Osteoblast (primary cell): Measurements from ENCODE around the gene ADAMTS2. TPM values are rescaled to one million over a fixed set of nuclear protein-coding genes. Genes with fewer than 3 reads are reported as not detected.
A peak's percentile ranks its signal among the peaks of the same experiment; 100 is the strongest.

Source experiments
- DNase-seq: peaks from one replicate; pipeline ENCODE4 v3.0.0; 2011; ENCODE audit warnings: low spot score, mixed read lengths; ENCODE audit not compliant: insufficient read length; ENCODE audit errors: missing footprints
- H2AFZ ChIP-seq: 2 replicates; pipeline ENCODE4 v1.6.0; 2011; ENCODE audit warnings: mild to moderate bottlenecking, low read length
- H3K27ac ChIP-seq: 2 replicates; pipeline ENCODE4 v1.5.1; 2011; ENCODE audit warnings: mild to moderate bottlenecking, low read depth, low read length, moderate library complexity
- H3K27me3 ChIP-seq: 2 replicates; pipeline ENCODE4 v1.6.0; 2012; ENCODE audit warnings: mild to moderate bottlenecking, control low read depth, inconsistent platforms, low read length, moderate library complexity; ENCODE audit not compliant: insufficient read depth
- H3K36me3 ChIP-seq: 2 replicates; pipeline ENCODE4 v1.5.1; 2011; ENCODE audit warnings: mild to moderate bottlenecking, low read length, control low read depth, moderate library complexity; ENCODE audit not compliant: insufficient read depth
- H3K4me1 ChIP-seq: 2 replicates; pipeline ENCODE4 v1.5.1; 2011; ENCODE audit warnings: mild to moderate bottlenecking, low read length, control low read depth, moderate library complexity; ENCODE audit not compliant: insufficient read depth
- H3K4me2 ChIP-seq: 2 replicates; pipeline ENCODE4 v1.6.0; 2011; ENCODE audit warnings: mild to moderate bottlenecking, low read length; ENCODE audit not compliant: insufficient read depth
- H3K4me3 ChIP-seq: fragments of 200-600 bp; sonication (generic); 3 replicates; pipeline ENCODE4 v1.5.1; 2012; ENCODE audit warnings: mild to moderate bottlenecking, low read length, inconsistent platforms; ENCODE audit not compliant: insufficient read depth
- H3K79me2 ChIP-seq: 2 replicates; pipeline ENCODE4 v1.6.0; 2012; ENCODE audit warnings: mild to moderate bottlenecking, low read length, control low read depth, inconsistent platforms; ENCODE audit not compliant: insufficient read depth
- H3K9me3 ChIP-seq: 2 replicates; pipeline ENCODE4 v1.5.1; 2011; ENCODE audit warnings: low read depth, low read length, control low read depth
- H4K20me1 ChIP-seq: 2 replicates; pipeline ENCODE4 v1.6.0; 2012; ENCODE audit warnings: mild to moderate bottlenecking, low read length, control low read depth; ENCODE audit not compliant: insufficient read depth
- total RNA-seq: library from RNA; depleted of rRNA; stranded (reverse); fragments of >200 nt; gene quantifications from 2 replicates; pipeline ENCODE4 v1.2.3, GENCODE V29; 2012
- TF ChIP-seq, protein P1 (sequence below): IDR thresholded peaks from 2 replicates; pipeline ENCODE4 v1.5.1; 2011; ENCODE audit warnings: mild to moderate bottlenecking, low read depth, low read length, moderate library complexity; ENCODE audit errors: extremely low read depth

The ADAMTS2 gene
- total RNA-seq, 1 donor, result 144 TPM

DNA sequence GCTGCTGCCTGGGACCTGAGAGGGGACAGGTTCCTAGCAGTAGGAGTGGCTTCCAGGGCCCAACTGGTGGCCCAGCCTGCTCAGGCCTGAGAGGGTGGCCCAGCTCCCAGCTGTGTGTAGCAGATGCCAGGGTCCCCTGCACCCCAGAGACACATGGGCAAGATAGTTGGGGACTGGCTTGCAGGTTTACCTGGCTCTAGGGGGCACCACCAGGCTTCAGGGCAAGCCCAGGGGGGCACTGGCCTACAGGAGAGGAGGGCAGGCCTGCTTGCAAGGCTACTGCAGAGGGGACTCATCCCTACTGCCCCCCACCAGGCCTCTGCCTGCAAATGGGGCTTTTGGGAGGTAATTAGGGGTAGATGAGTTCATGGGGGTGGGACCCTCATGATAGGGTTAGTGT is 161.8 kb downstream of the ADAMTS2 start:
- Histone ChIP-seq H3K27me3 (no peaks in the 10 kb centered on the region), H3K9me3 (no peaks in the 10 kb centered on the region), H3K79me2 (peaks cover 26% of the 10 kb centered on the region), H3K27ac (no peak overlapping the region), H3K4me1 (no peaks in the 10 kb centered on the region), H3K4me3 (no peak overlapping the region), H4K20me1 (peaks cover 20% of the 10 kb centered on the region), H3K36me3 (peaks cover 32% of the 10 kb centered on the region), H2AFZ (no peak overlapping the region), H3K4me2 (no peak overlapping the region)
- TF ChIP-seq, protein P1, sequence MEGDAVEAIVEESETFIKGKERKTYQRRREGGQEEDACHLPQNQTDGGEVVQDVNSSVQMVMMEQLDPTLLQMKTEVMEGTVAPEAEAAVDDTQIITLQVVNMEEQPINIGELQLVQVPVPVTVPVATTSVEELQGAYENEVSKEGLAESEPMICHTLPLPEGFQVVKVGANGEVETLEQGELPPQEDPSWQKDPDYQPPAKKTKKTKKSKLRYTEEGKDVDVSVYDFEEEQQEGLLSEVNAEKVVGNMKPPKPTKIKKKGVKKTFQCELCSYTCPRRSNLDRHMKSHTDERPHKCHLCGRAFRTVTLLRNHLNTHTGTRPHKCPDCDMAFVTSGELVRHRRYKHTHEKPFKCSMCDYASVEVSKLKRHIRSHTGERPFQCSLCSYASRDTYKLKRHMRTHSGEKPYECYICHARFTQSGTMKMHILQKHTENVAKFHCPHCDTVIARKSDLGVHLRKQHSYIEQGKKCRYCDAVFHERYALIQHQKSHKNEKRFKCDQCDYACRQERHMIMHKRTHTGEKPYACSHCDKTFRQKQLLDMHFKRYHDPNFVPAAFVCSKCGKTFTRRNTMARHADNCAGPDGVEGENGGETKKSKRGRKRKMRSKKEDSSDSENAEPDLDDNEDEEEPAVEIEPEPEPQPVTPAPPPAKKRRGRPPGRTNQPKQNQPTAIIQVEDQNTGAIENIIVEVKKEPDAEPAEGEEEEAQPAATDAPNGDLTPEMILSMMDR, result no peak
- DNase-seq, result peak; percentile 26

DNA sequence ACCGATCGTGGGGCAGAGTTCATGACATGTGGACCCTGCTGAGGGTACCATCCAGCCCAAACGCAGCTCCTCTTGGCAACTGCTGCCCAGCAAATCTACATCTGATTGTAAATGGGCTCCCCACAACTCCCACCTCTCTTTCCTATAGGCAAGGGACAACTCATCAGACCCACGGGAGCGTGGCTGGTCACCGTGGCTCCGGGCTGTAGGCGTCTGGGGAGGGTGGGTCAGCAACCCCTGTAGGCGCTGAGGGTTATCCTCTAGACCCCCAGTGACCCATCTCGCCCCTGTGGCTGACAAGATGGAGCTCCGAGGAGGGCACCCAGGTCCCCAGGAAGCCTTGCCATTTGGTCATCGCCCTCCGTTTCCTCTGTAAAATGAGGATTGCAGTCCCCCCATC is 162.7 kb downstream of the ADAMTS2 start:
- Histone ChIP-seq H3K4me3 (no peak overlapping the region), H2AFZ (no peak overlapping the region), H3K27ac (no peak overlapping the region), H4K20me1 (peaks cover 22% of the 10 kb centered on the region), H3K79me2 (peaks cover 26% of the 10 kb centered on the region), H3K36me3 (peaks cover 32% of the 10 kb centered on the region), H3K4me2 (no peak overlapping the region), H3K27me3 (no peaks in the 10 kb centered on the region), H3K9me3 (no peaks in the 10 kb centered on the region), H3K4me1 (no peaks in the 10 kb centered on the region)
- peak; percentile 41 for DNase-seq
- TF ChIP-seq, protein P1, result no peak

DNA sequence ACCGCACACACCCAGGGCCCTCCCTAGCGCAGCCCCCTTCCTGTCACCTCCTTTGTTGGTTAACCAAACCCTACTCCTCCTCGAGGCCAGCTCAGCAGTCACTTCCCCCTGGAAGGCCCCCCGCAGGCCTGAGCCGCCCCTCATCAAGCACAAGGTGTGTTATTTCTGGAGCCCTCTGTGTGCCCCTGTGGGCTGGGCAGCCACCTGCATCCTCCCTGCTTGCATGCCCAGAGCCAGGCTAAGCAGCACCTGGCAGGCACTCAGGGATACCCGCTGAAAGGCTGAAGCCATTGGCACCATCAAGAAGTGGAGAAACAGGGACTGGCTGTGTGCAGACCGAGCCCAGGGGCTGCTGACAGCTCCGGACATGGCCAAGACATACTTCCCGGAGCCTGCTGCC is 163.3 kb downstream of the ADAMTS2 start:
- H3K27me3 ChIP-seq, result no peaks in the 10 kb centered on the region
- no peak overlapping the region for H3K4me2 ChIP-seq
- peak; percentile 78 for DNase-seq
- no peaks in the 10 kb centered on the region for H3K4me1 ChIP-seq
- H3K79me2 ChIP-seq, result peaks cover 23% of the 10 kb centered on the region
- H3K27ac ChIP-seq, result no peak overlapping the region
- H3K36me3 ChIP-seq, result peaks cover 38% of the 10 kb centered on the region
- TF ChIP-seq, protein P1, result no peak
- no peak overlapping the region for H2AFZ ChIP-seq
- no peaks in the 10 kb centered on the region for H3K9me3 ChIP-seq
- peaks cover 22% of the 10 kb centered on the region for H4K20me1 ChIP-seq
- no peak overlapping the region for H3K4me3 ChIP-seq

DNA sequence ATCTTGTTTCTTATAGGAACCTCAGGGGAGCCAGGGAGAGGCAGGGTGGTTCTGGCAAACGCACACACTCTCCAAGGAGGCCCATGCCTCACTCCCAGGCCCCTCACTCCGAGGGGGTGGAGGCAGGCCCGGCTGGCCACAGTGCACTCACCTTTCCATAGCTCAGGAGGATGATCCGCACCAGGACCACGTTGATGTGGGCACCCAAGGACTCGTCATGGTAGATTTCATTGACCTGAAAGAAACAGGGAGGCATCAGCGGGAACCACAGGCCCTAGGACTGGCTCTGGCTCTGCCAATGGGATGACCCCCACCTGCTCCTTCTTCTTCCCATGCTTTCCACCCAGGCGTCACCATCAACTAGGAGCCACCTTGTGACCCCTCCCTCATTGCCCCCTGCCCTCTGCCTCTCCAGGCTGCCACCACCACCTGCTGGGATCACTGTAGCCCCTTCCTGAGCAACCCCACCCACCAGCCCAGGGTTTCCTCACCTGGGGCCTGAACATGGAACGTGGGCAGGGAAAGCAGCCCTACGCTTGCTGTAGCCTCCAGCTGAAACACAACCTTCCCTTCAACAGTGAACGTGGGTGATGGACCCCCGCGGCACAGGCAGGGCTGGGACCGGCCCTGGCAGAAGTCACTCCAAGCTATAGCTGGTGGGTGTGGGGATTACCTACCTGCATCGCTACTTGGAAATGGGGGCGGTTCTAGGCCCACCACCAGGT is 164.2 kb downstream of the ADAMTS2 start:
- Histone ChIP-seq H3K4me1 (no peaks in the 10 kb centered on the region), H3K36me3 (peaks cover 44% of the 10 kb centered on the region), H3K79me2 (peaks cover 16% of the 10 kb centered on the region), H3K4me3 (no peak overlapping the region), H3K27ac (no peak overlapping the region), H3K27me3 (no peaks in the 10 kb centered on the region), H3K9me3 (no peaks in the 10 kb centered on the region), H3K4me2 (no peak overlapping the region), H2AFZ (no peak overlapping the region), H4K20me1 (peaks cover 21% of the 10 kb centered on the region)
- no peak for DNase-seq
- TF ChIP-seq, protein P1, result no peak
